ENCODE data around the gene VAMP2. TPM values are rescaled to one million over a fixed set of nuclear protein-coding genes. Genes with fewer than 3 reads are reported as not detected.

Gene VAMP2
- total and polyA plus RNA-seq, 9 of the 15 experiments (the other 6 are each of a cell fraction or from before 2014, with no cell fraction given) = 2.3 to 31.8 (median 6.0) TPM

- TF ChIP-seq CEBPZ (IDR thresholded peaks at IDR 0.05; ENCODE audit: borderline replicate concordance, low read depth, low read length) (no peak), CREBBP (IDR thresholded peaks at IDR 0.05; ENCODE audit: low read depth, low read length) (no peak)
- TF ChIP-seq, protein P1, sequence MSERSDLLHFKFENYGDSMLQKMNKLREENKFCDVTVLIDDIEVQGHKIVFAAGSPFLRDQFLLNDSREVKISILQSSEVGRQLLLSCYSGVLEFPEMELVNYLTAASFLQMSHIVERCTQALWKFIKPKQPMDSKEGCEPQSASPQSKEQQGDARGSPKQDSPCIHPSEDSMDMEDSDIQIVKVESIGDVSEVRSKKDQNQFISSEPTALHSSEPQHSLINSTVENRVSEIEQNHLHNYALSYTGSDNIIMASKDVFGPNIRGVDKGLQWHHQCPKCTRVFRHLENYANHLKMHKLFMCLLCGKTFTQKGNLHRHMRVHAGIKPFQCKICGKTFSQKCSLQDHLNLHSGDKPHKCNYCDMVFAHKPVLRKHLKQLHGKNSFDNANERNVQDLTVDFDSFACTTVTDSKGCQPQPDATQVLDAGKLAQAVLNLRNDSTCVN (CRISPR knock-in tag; IDR thresholded peaks at IDR 0.05) = no peak
These were observed 14.8 kb downstream of the VAMP2 start (continued) for GRCh38 chr17:8147805-8148404.

- Histone ChIP-seq H4K20me1 (replicated peaks; ENCODE audit: control insufficient read depth, insufficient read depth, low read length) (0 out of 2 replicates have a peak, but pooled peaks cover 4% of the 10 kb centered on the region), H3K9ac (ENCODE audit: insufficient read depth in 1 of 2, low read depth in 2 of 2, low read length in 2 of 2) (no peak overlapping the region; a peak in 1 of 4 replicates), H3K36me3 (ENCODE audit: control insufficient read depth, insufficient read depth, low read length) (peaks cover 63% of the 10 kb centered on the region; the same call in 2 of the 3 replicates), H3K9me1 (ENCODE audit: control insufficient read depth, insufficient read depth, low read length) (no peaks in the 10 kb centered on the region), H3K9me3 (replicated peaks; ENCODE audit: control insufficient read depth, insufficient read depth, low read depth, low read length) (no peaks in the 10 kb centered on the region), H3K27ac (ENCODE audit: extremely low read depth, low read depth, low read length) (no peak overlapping the region), H3K79me2 (ENCODE audit: control insufficient read depth, insufficient read depth, low read length) (peaks cover 20% of the 10 kb centered on the region), H3K4me3 (no peak overlapping the region), H2AFZ (ENCODE audit: low read depth, low read length) (no peak overlapping the region), H3K4me1 (replicated peaks in 1 of 2; ENCODE audit: control insufficient read depth in 2 of 2, insufficient read depth in 2 of 2, low read length in 2 of 2) (peaks cover 0 to 35% of the 10 kb centered on the region in 2 experiments; a peak in 4 of 5 replicates), H3K27me3 (ENCODE audit: control insufficient read depth in 2 of 2, insufficient read depth in 2 of 2, low read length in 2 of 2) (no peaks in the 10 kb centered on the region), H3K4me2 (ENCODE audit: insufficient read depth, low read length) (no peak overlapping the region)
- no peak for DNase-seq (ENCODE audit: extremely low read depth in 1 of 4, low spot score in 3 of 4)
- TF ChIP-seq ZNF224 (CRISPR knock-in tag; IDR thresholded peaks at IDR 0.05) = no peak
- no peak for TF ChIP-seq JUN (IDR thresholded peaks at IDR 0.05; ENCODE audit: borderline replicate concordance, low read depth, low read length)
- no peak for TF ChIP-seq JUN (CRISPR knock-in tag; IDR thresholded peaks at IDR 0.05; ENCODE audit: borderline replicate concordance)
- intact Hi-C loops (cut with micrococcal nuclease) (no loop called here), in situ Hi-C loops (cut with MboI) (no loop called here)
- POLR2A ChIA-PET = interaction anchor here (0.5 kb wide), 1 partner anchor 243 kb away, joined by 3 read pairs; no protein-coding TSS in a partner anchor
- WGBS (ENCODE audit: insufficient coverage, low coverage, missing lambda C conversion rate) = 87% methylated on average over 7 of the region's 26 CpGs
- ATAC-seq = no peak
- CTCF ChIA-PET (ENCODE audit: low intra/inter-chr PET ratio) = no interaction called here
- no TSS peak for BruUV-seq (replicated peaks)
- FAIRE-seq = no peak
These were observed 15.5 kb downstream of the VAMP2 start for GRCh38 chr17:8147141-8147804.
